HepG2 (cell line): ENCODE data around the gene SCT. TPM values are rescaled to one million over a fixed set of nuclear protein-coding genes. Genes with fewer than 3 reads are reported as not detected.
A peak's percentile ranks its signal among the peaks of the same experiment; 100 is the strongest.

Experiments
- ATAD3A ChIP-seq: sonication (generic); formaldehyde crosslinking; IDR thresholded peaks from 2 replicates; pipeline ENCODE4 v1.4.0; 2020; ENCODE audit warnings: missing genetic modification reagents
- KLF12 ChIP-seq: sonication (generic); formaldehyde crosslinking; IDR thresholded peaks from 2 replicates; pipeline ENCODE4 v1.4.0; 2020; ENCODE audit warnings: missing genetic modification reagents, borderline replicate concordance
- KMT2B ChIP-seq: IDR thresholded peaks from 2 replicates; pipeline ENCODE4 v1.6.1; 2016; ENCODE audit warnings: missing genetic modification reagents, missing compliant biosample characterization
- MYPOP ChIP-seq: sonication (generic); formaldehyde crosslinking; IDR thresholded peaks from 2 replicates; pipeline ENCODE4 v1.8.1; 2023; ENCODE audit warnings: mild to moderate bottlenecking, moderate library complexity, missing genetic modification reagents
- NCOA2 ChIP-seq: sonication (generic); formaldehyde crosslinking; IDR thresholded peaks from 2 replicates; pipeline ENCODE4 v1.8.0; 2022; ENCODE audit warnings: inconsistent platforms
- NPAS2 ChIP-seq: sonication (generic); formaldehyde crosslinking; IDR thresholded peaks from 2 replicates; pipeline ENCODE4 v1.8.0; 2022; ENCODE audit warnings: mild to moderate bottlenecking, missing genetic modification reagents, borderline replicate concordance
- NR2F1 ChIP-seq, 2 experiments: fragments of 450-650 bp in 1 of 2; formaldehyde crosslinking in 1 of 2; IDR thresholded peaks; 2 replicates each; pipeline versions ENCODE4 v1.5.0 to v1.6.1; 2016 to 2020; ENCODE audit warnings: mild to moderate bottlenecking in 1 of 2, missing compliant biosample characterization in 1 of 2, missing genetic modification reagents in 1 of 2, moderate library complexity in 1 of 2
- PAX8 ChIP-seq: sonication (generic); formaldehyde crosslinking; IDR thresholded peaks from 2 replicates; pipeline ENCODE4 v1.8.0; 2022; ENCODE audit warnings: mild to moderate bottlenecking, missing genetic modification reagents, borderline replicate concordance
- PCBP2 ChIP-seq: fragments of 200-400 bp; formaldehyde crosslinking; optimal IDR thresholded peaks from 2 replicates; pipeline ENCODE3; 2018; ENCODE audit warnings: low read length, low read depth; ENCODE audit not compliant: poor library complexity, severe bottlenecking
- POGZ ChIP-seq: sonication (generic); formaldehyde crosslinking; IDR thresholded peaks from 2 replicates; pipeline ENCODE4 v1.4.0; 2020; ENCODE audit warnings: mild to moderate bottlenecking, missing genetic modification reagents
- PRDM15 ChIP-seq: sonication (generic); formaldehyde crosslinking; IDR thresholded peaks from 2 replicates; pipeline ENCODE4 v1.4.0; 2020; ENCODE audit warnings: missing genetic modification reagents
- THAP9 ChIP-seq: sonication (generic); formaldehyde crosslinking; IDR thresholded peaks from 2 replicates; pipeline ENCODE4; 2020; ENCODE audit warnings: missing genetic modification reagents, mild to moderate bottlenecking, borderline replicate concordance
- ZFP36 ChIP-seq: fragments of 150-350 bp; IDR thresholded peaks from 2 replicates; pipeline ENCODE4 v1.6.1; 2018; ENCODE audit warnings: borderline replicate concordance, low read length, low read depth; ENCODE audit not compliant: partially characterized antibody
- ZFP36L2 ChIP-seq: sonication (generic); formaldehyde crosslinking; IDR thresholded peaks from 2 replicates; pipeline ENCODE4 v1.4.0; 2020; ENCODE audit warnings: missing genetic modification reagents
- ZNF136 ChIP-seq: sonication (generic); formaldehyde crosslinking; IDR thresholded peaks from 2 replicates; pipeline ENCODE4 v1.8.1; 2022; ENCODE audit warnings: low read depth, mild to moderate bottlenecking, moderate library complexity, missing genetic modification reagents
- ZNF160 ChIP-seq: sonication (generic); formaldehyde crosslinking; IDR thresholded peaks from 2 replicates; pipeline ENCODE4 v1.8.0; 2022; ENCODE audit warnings: mild to moderate bottlenecking, inconsistent platforms, missing genetic modification reagents
- ZNF205 ChIP-seq: IDR thresholded peaks from 2 replicates; pipeline ENCODE4 v1.6.1; 2018; ENCODE audit warnings: missing biosample characterization, missing genetic modification reagents
- ZNF225 ChIP-seq: sonication (generic); formaldehyde crosslinking; IDR thresholded peaks from 2 replicates; pipeline ENCODE4 v1.4.0; 2020; ENCODE audit warnings: mild to moderate bottlenecking, missing genetic modification reagents
- polyA plus RNA-seq, 8 experiments: library from polyadenylated mRNA; depleted of rRNA in 3 of 8; stranded (reverse) in 7 of 8; unstranded in 1 of 8; fragments of >200 nt; fragmentation: Illumina TruSeq in 4 of 8; extraction: Trizol in 4 of 8; gene quantifications; 2 replicates each; pipeline versions ENCODE4 v1.2.1 to v1.2.3, GENCODE V29; 2011 to 2016; ENCODE audit warnings: low read depth in 4 of 8, missing spikeins in 1 of 8, mixed read lengths in 1 of 8; ENCODE audit not compliant: insufficient read depth in 1 of 8
- total RNA-seq, 5 experiments: library from RNA; depleted of rRNA; stranded (reverse); fragments of >200 nt; fragmentation: Illumina TruSeq; extraction: Trizol; gene quantifications; 2 replicates each; pipeline ENCODE4 v1.2.3, GENCODE V29; 2016; ENCODE audit warnings: low read depth in 1 of 5
- TF ChIP-seq, protein P1 (sequence below): sonication (generic); formaldehyde crosslinking; IDR thresholded peaks from 2 replicates; pipeline ENCODE4 v1.4.0; 2020; ENCODE audit warnings: missing genetic modification reagents
- TF ChIP-seq, protein P2 (sequence below), 2 experiments: fragments of 450-650 bp in 1 of 2; sonication (generic) in 1 of 2; formaldehyde crosslinking; IDR thresholded peaks; 2 replicates each; pipeline versions ENCODE4 v1.5.0 to v1.8.0; 2020 to 2022; ENCODE audit warnings: mild to moderate bottlenecking in 1 of 2, missing genetic modification reagents in 1 of 2

SCT gene
- total and polyA plus RNA-seq, 2 of the 13 experiments (the other 11 are each of a cell fraction or from before 2014, with no cell fraction given), result not detected

DNA sequence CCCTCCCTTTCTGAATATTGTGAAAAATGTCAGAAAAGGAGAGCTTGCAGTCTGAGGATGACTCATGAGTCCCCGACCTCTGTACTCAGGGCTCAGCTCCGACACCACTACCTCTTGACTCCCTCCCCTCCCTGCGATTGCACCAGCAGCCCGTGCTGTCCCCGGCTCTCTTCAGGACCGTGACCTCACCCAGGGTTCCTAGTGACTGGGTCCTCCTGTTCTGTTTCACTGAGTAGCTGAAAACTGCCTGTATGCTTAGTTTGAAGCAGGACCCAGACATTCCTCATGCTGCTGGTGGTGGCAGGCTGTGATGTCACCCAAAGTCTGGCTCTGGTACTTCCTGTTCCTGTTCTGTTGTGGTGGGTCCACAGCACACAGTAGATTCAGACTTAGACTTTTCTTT lies 39.0 kb downstream of the SCT start (continued):
- TF ChIP-seq ZFP36, result no peak
- TF ChIP-seq KLF12, result no peak
- no peak for TF ChIP-seq ATAD3A (CRISPR knock-in tag)
- TF ChIP-seq ZNF136 (CRISPR knock-in tag), result no peak
- TF ChIP-seq PCBP2, result no peak
- no peak for TF ChIP-seq THAP9 (CRISPR knock-in tag)
- no peak for TF ChIP-seq PAX8 (CRISPR knock-in tag)
- TF ChIP-seq, protein P1, sequence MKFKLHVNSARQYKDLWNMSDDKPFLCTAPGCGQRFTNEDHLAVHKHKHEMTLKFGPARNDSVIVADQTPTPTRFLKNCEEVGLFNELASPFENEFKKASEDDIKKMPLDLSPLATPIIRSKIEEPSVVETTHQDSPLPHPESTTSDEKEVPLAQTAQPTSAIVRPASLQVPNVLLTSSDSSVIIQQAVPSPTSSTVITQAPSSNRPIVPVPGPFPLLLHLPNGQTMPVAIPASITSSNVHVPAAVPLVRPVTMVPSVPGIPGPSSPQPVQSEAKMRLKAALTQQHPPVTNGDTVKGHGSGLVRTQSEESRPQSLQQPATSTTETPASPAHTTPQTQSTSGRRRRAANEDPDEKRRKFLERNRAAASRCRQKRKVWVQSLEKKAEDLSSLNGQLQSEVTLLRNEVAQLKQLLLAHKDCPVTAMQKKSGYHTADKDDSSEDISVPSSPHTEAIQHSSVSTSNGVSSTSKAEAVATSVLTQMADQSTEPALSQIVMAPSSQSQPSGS (CRISPR knock-in tag), result peak; percentile 87
- TF ChIP-seq KMT2B (CRISPR knock-in tag), result peak; percentile 32; the same call in 1 of the 2 replicates
- no peak for TF ChIP-seq ZNF225 (CRISPR knock-in tag)
- TF ChIP-seq, protein P2, sequence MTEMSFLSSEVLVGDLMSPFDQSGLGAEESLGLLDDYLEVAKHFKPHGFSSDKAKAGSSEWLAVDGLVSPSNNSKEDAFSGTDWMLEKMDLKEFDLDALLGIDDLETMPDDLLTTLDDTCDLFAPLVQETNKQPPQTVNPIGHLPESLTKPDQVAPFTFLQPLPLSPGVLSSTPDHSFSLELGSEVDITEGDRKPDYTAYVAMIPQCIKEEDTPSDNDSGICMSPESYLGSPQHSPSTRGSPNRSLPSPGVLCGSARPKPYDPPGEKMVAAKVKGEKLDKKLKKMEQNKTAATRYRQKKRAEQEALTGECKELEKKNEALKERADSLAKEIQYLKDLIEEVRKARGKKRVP (CRISPR knock-in tag; IDR thresholded peaks at IDR 0.05), result peak in 1 of 2 experiments; percentile 97; a peak in 2 of 4 replicates
- TF ChIP-seq NR2F1 (CRISPR knock-in tag; IDR thresholded peaks at IDR 0.05), result peak; percentile 67 to 70
- 0 out of 2 replicates have a peak, but pooled peaks have one; percentile 7 for TF ChIP-seq POGZ (CRISPR knock-in tag)
- TF ChIP-seq NCOA2 (CRISPR knock-in tag), result peak; percentile 70
- TF ChIP-seq ZFP36L2 (CRISPR knock-in tag), result no peak
- no peak for TF ChIP-seq PRDM15 (CRISPR knock-in tag)
- no peak for TF ChIP-seq MYPOP (CRISPR knock-in tag)
- no peak for TF ChIP-seq NPAS2 (CRISPR knock-in tag)
- no peak for TF ChIP-seq ZNF160 (CRISPR knock-in tag)
- TF ChIP-seq ZNF205 (CRISPR knock-in tag), result 0 out of 2 replicates have a peak, but pooled peaks have one; percentile 37
